Measurements from ENCODE around the gene POLR3A.

- TF ChIP-seq CTCF (conservative IDR thresholded peaks at IDR 0.05; ENCODE audit: low read depth, low read length), result no peak
- TF ChIP-seq EZH2 (IDR thresholded peaks at IDR 0.05; ENCODE audit: low read length, unreplicated experiment), result no peak
- no peak for TF ChIP-seq EZH2phosphoT487 (IDR thresholded peaks at IDR 0.05; ENCODE audit: borderline replicate concordance, low read length)
Observed at GRCh38 chr10:77940225-77940624, 89.1 kb downstream of the POLR3A start.

Data from PC-3 (cell line).